GM18508 (cell line): ENCODE data around the gene CAMKK2.
"Not testable (repeated sequence)": the region's sequence is repeated elsewhere in the genome, so short reads cannot be mapped to it uniquely, and the experiment has no call there.

Source experiments
- ATAC-seq: cut with Tn5 transposase; IDR thresholded peaks from one replicate; pipeline ENCODE4 v1.9.1; 2021; ENCODE audit warnings: moderate number of reproducible peaks; ENCODE audit not compliant: insufficient read depth, unreplicated experiment

The CAMKK2 gene

DNA sequence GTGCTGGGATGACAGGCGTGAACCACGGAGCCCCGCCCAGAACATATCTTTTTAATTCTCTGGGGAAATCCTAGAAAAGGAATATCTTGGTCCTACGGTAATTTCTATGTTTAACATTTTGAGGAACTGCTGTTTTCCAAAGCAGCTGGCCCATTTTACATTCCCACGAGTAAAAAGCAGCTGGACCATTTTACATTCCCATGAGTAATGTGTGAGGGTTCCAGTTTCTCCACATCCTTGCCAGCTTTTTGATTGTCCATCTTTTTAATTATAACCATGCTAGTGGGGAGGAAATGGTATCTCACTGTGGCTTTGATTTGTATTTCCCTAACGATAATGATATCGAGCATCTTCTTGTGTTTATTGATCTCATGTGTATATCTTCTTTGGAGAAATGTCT lies 91.0 kb downstream of the CAMKK2 start:
- ATAC-seq = no peak

DNA sequence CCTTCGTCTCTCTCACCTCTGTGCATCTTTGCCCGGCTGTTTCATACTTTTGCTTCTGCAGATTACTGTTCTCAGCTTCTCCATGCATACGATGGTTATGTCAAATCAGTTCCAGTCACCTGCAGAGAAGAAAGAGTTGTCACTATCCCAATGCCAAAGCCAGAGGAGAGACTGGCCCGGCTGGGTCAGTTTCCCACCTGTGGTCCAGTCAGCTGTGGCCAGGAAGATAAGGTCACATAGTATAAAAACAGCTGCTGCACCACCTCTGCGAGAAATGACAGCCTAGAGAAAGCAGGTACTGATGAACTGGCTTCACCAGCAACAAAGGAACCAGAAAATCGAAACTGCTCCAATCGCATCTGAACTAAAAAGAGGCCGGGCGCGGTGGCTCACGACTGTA lies 93.0 kb downstream of the CAMKK2 start:
- no peak for ATAC-seq

DNA sequence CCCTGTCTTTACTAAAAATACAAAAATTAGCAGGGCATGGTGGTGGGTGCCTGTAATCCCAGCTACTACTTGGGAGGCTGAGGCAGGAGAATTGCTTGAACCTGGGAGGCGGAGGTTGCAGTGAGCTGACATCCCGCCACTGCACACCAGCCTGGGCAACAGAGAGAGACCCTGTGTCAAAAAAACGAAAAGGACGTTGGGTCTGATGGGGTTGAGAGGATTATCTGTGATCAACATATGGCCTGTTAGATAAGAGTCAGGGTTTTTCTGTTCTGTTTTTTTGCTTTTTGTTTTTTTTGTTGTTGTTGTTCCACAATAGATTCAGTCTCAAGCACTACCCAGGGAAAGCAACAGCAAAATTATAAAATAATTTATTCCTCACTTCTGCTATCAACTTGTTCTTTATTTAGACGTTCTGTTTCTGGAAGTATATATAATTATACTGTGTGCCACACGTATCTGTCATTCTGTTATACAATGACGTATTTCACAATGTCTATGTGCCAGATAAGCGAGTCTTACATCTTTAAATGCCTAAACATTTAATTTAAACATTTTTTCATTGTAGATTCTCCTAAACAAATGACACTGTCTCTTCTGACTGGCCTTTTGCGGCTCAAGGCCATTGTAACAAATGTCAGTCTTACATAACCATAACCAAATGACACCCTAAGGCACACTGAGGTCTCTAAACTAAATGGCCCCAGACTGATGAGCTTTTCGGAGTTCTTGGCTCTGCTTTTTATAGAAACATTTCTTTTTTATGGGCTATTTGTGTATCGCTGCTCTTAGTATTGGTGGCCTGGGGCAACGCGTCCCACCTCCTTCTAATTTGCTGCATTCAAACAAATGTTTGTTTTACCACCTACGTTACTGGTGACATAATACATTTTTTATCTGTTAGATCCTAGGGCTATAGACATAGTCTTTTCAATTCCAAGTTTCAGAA lies 93.8 kb downstream of the CAMKK2 start:
- no peak for ATAC-seq

DNA sequence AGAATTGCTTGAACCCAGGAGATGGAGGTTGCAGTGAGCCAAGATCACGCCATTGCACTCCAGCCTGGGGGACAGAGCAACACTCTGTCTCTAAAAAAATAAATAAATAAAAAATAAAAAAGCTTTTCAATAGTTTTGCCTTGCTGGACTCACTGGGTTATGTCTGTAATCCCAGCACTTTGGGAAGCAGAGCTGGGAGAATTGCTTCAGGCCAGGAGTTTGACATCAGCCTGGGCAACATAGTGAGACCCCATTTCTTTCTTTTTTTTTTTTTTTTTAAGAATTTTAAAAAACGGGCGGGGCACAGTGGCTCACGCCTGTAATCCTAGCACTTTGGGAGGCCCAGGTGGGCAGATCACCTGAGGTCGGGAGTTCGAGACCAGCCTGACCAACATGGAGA lies 95.4 kb downstream of the CAMKK2 start:
- ATAC-seq = not testable (repeated sequence)

DNA sequence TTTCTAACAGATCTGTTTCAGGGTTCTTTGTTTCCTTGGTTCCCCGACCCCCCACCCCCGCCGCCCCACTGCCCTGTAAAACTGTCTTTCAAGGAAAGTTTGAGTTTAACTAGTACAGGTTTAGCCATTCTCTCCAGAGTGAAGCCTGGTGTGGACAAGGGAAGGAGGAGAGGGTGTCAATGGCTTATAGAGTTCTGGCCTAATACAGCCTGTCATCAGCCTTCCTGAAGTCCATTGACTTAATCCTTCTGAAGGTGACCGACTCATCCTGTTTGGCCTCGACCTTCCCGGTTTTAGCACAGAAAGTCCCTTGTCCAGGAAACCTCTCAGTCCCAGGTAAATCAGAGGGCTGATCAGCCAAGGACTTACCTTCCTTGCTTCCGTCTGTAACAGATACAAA lies 97.6 kb downstream of the CAMKK2 start:
- no peak for ATAC-seq

DNA sequence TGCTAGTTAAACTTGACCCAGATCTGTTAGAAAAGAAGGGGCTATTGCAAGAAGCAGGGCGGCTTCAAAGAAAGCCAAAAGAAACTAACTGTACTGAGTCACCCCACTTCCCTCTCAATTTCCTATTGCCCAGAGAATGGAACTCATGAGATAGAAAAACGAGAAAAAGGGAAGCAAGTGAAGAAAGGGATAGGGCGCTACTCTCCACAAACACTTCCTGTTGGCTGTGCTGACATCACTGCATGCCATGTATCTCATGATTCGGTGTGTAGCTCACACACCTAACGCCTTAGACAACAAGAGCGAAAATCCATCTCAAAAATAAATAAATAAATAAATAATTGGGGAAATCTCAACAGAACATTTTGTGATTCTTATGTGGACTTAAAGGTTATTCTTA lies 99.6 kb downstream of the CAMKK2 start:
- no peak for ATAC-seq

DNA sequence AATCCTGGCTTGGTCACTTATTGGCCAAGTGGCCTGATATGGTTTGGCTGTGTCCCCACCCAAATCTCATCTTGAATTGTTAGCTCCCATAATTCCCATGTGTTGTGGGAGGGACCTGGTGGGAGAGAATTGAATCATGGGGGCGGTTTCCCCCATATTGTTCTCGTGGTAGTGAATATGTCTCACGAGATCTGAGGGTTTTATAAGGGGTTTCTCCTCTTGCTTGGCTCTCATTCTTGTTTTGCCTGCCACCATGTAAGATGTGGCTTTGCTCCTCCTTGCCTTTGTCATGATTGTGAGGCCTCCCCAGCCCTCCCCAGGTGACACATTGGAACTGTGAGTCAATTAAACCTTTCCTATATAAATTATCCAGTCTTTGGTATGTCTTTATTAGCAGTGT lies 105.4 kb downstream of the CAMKK2 start:
- no peak for ATAC-seq

DNA sequence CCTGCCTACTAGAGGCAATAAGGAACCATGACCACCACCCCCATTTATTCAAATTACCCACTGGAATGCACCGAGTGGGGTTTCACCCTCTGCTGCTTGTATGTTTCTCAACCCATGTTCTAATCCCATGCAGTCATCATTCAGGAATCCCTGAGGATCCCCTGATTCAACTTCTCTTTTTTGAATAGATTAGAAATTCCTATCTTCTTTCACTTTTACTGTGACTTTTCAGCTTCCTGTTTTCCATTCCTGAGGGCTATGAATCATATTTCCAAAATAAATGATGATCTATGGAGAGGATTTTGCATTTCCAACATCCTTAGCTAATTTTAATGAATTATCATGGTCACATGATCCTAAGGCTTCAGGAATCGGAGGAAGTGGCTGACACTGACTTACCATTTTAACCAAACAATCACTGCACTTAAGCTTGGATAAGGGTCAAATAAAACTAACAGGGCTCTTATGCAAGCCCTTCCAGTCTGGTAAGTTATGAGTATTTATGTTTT lies 105.9 kb downstream of the CAMKK2 start:
- ATAC-seq = no peak

DNA sequence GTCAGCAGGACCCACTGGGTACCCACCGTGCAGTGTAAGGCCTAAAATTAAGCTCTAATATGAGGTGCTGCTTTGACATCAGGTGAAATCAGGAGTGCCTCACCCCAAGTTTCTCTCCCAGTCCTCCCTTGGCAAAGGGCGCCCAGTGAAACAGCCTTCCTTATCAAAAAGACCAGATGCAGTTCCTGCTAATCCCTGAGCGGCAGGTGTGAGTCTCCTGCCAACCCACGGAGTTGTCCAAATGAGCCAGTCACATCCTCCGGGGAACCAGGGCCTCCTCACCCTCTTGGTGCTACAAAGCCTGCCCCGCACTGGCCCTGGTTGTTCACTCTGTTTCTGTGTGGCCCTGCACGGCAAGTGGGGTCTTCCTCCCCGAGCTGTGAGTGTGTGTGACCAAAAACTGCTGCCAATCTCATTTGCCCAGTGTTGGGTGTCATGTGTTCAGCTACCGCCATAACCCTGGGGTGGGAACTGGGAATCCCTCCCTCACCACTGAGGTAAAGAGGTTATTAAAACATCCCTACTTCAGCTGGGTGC lies 106.8 kb downstream of the CAMKK2 start:
- no peak for ATAC-seq

DNA sequence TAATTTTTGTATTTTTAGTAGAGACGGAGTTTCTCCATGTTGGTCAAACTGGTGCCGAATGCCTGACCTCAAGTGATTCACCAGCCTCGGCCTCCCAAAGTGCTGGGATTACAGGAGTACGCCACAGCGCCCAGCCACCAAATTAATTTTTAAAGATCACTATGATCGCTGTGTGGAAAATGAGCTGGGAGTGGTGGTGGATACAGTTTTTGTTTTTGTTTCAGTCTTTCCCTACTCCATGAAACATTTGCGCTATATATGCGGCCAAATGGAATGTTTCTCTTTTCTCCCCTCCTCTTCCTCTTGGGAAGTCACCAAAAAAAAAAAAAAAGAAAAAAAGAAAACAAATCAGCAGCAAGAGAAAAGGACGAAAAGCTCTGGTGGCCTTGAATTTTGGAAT lies 107.4 kb downstream of the CAMKK2 start:
- no peak for ATAC-seq

DNA sequence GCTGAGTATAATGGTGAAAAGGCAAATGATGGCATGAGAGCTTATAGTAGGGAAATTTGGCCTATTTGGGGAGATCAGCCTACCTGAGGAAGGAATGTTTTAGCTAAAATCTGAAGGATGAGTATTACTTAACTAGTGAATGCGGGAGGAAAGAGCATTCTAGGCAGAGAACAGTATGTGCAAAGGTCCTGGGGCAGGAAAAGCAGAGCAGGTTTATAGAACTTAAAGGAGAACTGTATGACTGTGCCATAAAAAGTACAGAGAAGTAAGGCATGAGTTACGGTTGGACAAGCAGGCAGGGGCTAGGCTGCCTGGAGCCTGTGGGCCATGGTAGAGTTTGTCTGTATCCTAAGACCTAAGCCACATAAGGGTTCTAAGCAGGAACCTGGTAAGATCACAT lies 108.3 kb downstream of the CAMKK2 start:
- ATAC-seq = no peak
